ENCODE measurements around the gene OST4. TPM values are rescaled to one million over a fixed set of nuclear protein-coding genes. Genes with fewer than 3 reads are reported as not detected.
A peak's percentile ranks its signal among the peaks of the same experiment; 100 is the strongest.
"Not testable (repeated sequence)": the region's sequence is repeated elsewhere in the genome, so short reads cannot be mapped to it uniquely, and the experiment has no call there.

OST4 gene
- total RNA-seq = 100 to 1,000 TPM; 174 to 617 (median 397) TPM
- polyA plus RNA-seq = 100 to 1,000 TPM; 387 to 602 (median 531) TPM
- long read RNA-seq, donor 1, transcript OST4-203 (3 exons, 561 nt) = major isoform, 416 of 539 reads
- long read RNA-seq, donor 1, transcript OST4-201 (2 exons, 559 nt) = minor isoform, 117 of 539 reads
- long read RNA-seq, donor 1, partial matches to known transcripts = 6 of 539 reads
- long read RNA-seq, donor 1, other reads (novel, unspliced or antisense) = 0 of 539 reads
- long read RNA-seq, donor 2, transcript OST4-203 (3 exons, 561 nt) = major isoform, 259 of 339 reads
- long read RNA-seq, donor 2, transcript OST4-201 (2 exons, 559 nt) = minor isoform, 80 of 339 reads
- long read RNA-seq, donor 2, partial matches to known transcripts = 0 of 339 reads
- long read RNA-seq, donor 2, other reads (novel, unspliced or antisense) = 0 of 339 reads
- long read RNA-seq, donor 3, transcript OST4-201 (2 exons, 559 nt) = minor isoform, 70 of 398 reads
- long read RNA-seq, donor 3, transcript OST4-203 (3 exons, 561 nt) = major isoform, 327 of 398 reads
- long read RNA-seq, donor 3, partial matches to known transcripts = 0 of 398 reads
- long read RNA-seq, donor 3, other reads (novel, unspliced or antisense) = 0 of 398 reads
- long read RNA-seq, donor 4, transcript OST4-201 (2 exons, 559 nt) = minor isoform, 11 of 593 reads
- long read RNA-seq, donor 4, transcript OST4-203 (3 exons, 561 nt) = major isoform, 580 of 593 reads
- long read RNA-seq, donor 4, partial matches to known transcripts = 0 of 593 reads
- long read RNA-seq, donor 4, other reads (novel, unspliced or antisense) = 1 of 593 reads
- long read RNA-seq, donor 5, transcript OST4-203 (3 exons, 561 nt) = major isoform, 385 of 396 reads
- long read RNA-seq, donor 5, transcript OST4-201 (2 exons, 559 nt) = minor isoform, 6 of 396 reads
- long read RNA-seq, donor 5, partial matches to known transcripts = 3 of 396 reads
- long read RNA-seq, donor 5, other reads (novel, unspliced or antisense) = 2 of 396 reads
- long read RNA-seq, donor 6, transcript OST4-201 (2 exons, 559 nt) = minor isoform, 12 of 419 reads
- long read RNA-seq, donor 6, transcript OST4-203 (3 exons, 561 nt) = major isoform, 405 of 419 reads
- long read RNA-seq, donor 6, partial matches to known transcripts = 0 of 419 reads
- long read RNA-seq, donor 6, other reads (novel, unspliced or antisense) = 2 of 419 reads
- long read RNA-seq, donor 7, transcript OST4-201 (2 exons, 559 nt) = minor isoform, 75 of 285 reads
- long read RNA-seq, donor 7, transcript OST4-203 (3 exons, 561 nt) = major isoform, 210 of 285 reads
- long read RNA-seq, donor 7, partial matches to known transcripts = 0 of 285 reads
- long read RNA-seq, donor 7, other reads (novel, unspliced or antisense) = 0 of 285 reads
- long read RNA-seq, donor 8, transcript OST4-203 (3 exons, 561 nt) = major isoform, 408 of 525 reads
- long read RNA-seq, donor 8, transcript OST4-201 (2 exons, 559 nt) = minor isoform, 117 of 525 reads
- long read RNA-seq, donor 8, partial matches to known transcripts = 0 of 525 reads
- long read RNA-seq, donor 8, other reads (novel, unspliced or antisense) = 0 of 525 reads
- long read RNA-seq, donor 9, transcript OST4-201 (2 exons, 559 nt) = minor isoform, 74 of 343 reads
- long read RNA-seq, donor 9, transcript OST4-203 (3 exons, 561 nt) = major isoform, 269 of 343 reads
- long read RNA-seq, donor 9, partial matches to known transcripts = 0 of 343 reads
- long read RNA-seq, donor 9, other reads (novel, unspliced or antisense) = 0 of 343 reads
- long read RNA-seq, donor 10, transcript OST4-201 (2 exons, 559 nt) = minor isoform, 20 of 185 reads
- long read RNA-seq, donor 10, transcript OST4-203 (3 exons, 561 nt) = major isoform, 149 of 185 reads
- long read RNA-seq, donor 10, partial matches to known transcripts = 15 of 185 reads
- long read RNA-seq, donor 10, other reads (novel, unspliced or antisense) = 0 of 185 reads

DNA sequence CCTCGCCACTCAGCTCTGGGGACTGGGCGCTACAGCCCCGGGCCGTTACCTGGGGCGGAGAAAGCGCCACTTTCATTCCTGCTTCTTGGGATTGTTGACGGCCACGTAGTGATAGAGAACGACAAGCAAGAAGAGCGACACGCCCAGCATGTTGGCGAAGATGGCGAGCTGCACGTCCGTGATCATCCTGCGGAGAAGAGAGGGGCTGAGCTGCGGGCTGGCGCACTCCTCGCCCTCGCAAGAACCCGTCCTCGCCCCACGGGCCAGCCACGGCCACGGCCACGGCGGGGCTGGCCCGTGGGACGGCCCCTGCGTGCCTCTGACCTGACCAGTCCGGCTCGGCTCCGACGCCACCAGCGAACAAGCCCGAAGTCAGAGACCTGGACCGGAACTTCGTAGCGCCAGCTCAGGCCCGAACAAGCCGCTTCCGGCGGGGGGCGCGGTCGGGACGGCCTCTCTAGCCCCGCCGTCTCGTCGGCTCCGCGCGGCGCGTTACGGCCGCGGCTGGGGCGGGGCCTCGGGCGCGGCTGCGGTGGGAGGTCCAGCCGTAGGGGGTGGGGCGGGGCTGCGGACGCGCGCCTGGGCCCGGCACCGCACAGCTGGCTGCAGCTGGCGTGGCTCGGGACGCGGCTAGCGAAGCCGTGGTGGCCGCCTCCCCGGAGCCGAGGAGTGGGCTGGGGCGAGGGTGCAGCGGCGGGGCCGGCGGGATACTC, at the start of gene OST4:
TSS of gene OST4 (minus strand) at position 378 of the 713 bp plus-strand sequence.
- intact Hi-C loops (cut with DNase I) = no loop called here
- Histone ChIP-seq H3K4me1 (replicated peaks in 1 of 2) (peaks cover 16 to 46% of the 10 kb centered on the region in 2 donors), H3K27ac (peak within 1 kb of the TSS; percentile 53 to 95 (median 86)), H3K27me3 (no peaks in the 10 kb centered on the region), H3K4me3 (peak within 1 kb of the TSS; percentile 79 to 98 (median 88)), H3K9me3 (replicated peaks in 1 of 3) (no peaks in the 10 kb centered on the region), H3K36me3 (replicated peaks in 1 of 2) (peaks cover 0 to 32% of the 10 kb centered on the region in 2 donors)
- peak; percentile 93 to 97 (median 94) for DNase-seq
- 0 to 1% (median 0%) methylated on average over 3 to 86 of the region's 86 CpGs for WGBS, 4 donors
- TF ChIP-seq POLR2A (IDR thresholded peaks at IDR 0.05) = peak; percentile 63 to 90
- TF ChIP-seq, protein P1, sequence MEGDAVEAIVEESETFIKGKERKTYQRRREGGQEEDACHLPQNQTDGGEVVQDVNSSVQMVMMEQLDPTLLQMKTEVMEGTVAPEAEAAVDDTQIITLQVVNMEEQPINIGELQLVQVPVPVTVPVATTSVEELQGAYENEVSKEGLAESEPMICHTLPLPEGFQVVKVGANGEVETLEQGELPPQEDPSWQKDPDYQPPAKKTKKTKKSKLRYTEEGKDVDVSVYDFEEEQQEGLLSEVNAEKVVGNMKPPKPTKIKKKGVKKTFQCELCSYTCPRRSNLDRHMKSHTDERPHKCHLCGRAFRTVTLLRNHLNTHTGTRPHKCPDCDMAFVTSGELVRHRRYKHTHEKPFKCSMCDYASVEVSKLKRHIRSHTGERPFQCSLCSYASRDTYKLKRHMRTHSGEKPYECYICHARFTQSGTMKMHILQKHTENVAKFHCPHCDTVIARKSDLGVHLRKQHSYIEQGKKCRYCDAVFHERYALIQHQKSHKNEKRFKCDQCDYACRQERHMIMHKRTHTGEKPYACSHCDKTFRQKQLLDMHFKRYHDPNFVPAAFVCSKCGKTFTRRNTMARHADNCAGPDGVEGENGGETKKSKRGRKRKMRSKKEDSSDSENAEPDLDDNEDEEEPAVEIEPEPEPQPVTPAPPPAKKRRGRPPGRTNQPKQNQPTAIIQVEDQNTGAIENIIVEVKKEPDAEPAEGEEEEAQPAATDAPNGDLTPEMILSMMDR (IDR thresholded peaks at IDR 0.05) = peak in 1 of 6 experiments; percentile 3

DNA sequence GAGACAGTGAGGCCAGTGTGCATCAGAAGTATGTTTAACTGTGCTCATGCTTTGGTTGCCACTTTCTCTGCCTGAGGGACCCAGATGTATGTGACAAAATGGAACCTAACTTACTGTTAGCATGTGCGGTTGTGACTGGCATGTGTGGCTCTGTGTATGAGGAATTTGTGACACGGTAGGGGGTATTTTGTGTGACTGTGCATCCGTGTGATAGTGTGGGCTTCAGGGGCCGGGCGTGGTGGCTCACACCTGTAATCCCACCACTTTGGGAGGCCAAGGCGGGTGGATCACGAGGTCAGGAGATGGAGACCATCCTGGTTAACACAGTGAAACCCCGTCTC, 47.8 kb upstream of the OST4 start:
- DNase-seq; H3K27ac ChIP-seq; H3K27me3 ChIP-seq; H3K9me3 ChIP-seq (replicated peaks in 1 of 3); H3K36me3 ChIP-seq (replicated peaks in 1 of 2); intact Hi-C loops (cut with DNase I): not testable (repeated sequence)
- WGBS, 4 donors = 80 to 84% (median 82%) methylated on average over 8 of the region's 8 CpGs
- Histone ChIP-seq H3K4me1 (replicated peaks in 1 of 2) (peaks cover 0 to 11% of the 10 kb centered on the region in 2 donors), H3K4me3 (peak overlapping the region in 1 of 4 donors; percentile 51)

DNA sequence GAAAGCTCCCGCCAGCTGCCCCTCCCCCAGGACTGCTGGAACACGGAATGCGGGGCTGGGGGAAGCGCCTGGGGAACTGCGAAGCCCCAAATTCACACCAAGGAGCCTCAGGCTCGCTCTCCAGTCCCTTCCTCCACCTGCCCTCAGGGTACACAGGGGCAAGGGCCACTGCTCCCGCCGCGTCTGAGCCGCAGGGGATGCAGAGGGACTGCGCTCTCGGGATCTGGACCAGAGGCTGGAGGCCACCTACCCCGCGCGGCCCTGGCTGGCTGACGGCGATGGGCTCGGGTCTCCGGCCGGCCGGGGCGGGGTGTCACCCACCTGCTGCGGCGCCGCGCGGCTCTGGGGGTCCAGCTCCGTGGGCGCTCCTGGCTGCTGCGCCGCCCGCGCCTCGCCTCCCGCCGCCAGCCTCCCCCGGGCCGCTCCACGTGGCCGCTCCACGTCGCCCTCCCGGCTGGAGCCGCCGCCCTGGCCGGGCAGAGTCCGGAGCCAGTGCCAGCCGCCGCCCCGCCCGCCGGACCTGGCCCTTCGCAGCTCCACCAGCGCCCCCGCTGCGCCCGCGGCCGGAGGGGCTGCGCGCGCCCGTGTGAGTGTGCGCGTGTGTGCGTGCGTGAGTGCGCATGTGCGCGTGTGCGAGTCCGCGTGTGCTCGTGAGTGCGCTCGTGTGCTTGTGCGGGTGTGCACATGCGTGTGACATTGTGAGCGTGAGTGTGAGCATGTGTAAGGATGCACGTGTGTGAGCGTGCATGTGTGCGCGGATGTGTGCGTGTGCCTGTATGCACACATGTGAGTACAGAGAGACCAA, 47.3 kb upstream of the OST4 start, which contains the start of gene CGREF1:
TSS of gene CGREF1 (minus strand) at position 604 of the 805 bp plus-strand sequence. CDS start 14,762 bp downstream, outside the sequence.
- no peak for DNase-seq
- H3K4me3 ChIP-seq = peak within 1 kb of the TSS in 1 of 4 donors; percentile 51
- H3K27me3 ChIP-seq = peaks cover 9% of the 10 kb centered on the region
- peaks cover 0 to 11% of the 10 kb centered on the region in 2 donors for H3K4me1 ChIP-seq (replicated peaks in 1 of 2)
- no peaks in the 10 kb centered on the region for H3K9me3 ChIP-seq (replicated peaks in 1 of 3)
- intact Hi-C loops (cut with DNase I) = no loop called here
- TF ChIP-seq, protein P1 (IDR thresholded peaks at IDR 0.05) = no peak
- no peak for TF ChIP-seq POLR2A (IDR thresholded peaks at IDR 0.05)
- 3 to 33% (median 4%) methylated on average over 8 to 84 of the region's 84 CpGs for WGBS, 4 donors
- H3K36me3 ChIP-seq (replicated peaks in 1 of 2) = no peaks in the 10 kb centered on the region
- H3K27ac ChIP-seq = no peak within 1 kb of the TSS

All from adrenal gland (tissue), 19 donors.